ENCODE results near the gene ERGIC3. TPM values are rescaled to one million over a fixed set of nuclear protein-coding genes. Genes with fewer than 3 reads are reported as not detected.
A peak's percentile ranks its signal among the peaks of the same experiment; 100 is the strongest.

Gene ERGIC3
- total and polyA plus RNA-seq, 2 of the 13 experiments (the other 11 are each of a cell fraction or from before 2014, with no cell fraction given), result 407 to 670 TPM

DNA sequence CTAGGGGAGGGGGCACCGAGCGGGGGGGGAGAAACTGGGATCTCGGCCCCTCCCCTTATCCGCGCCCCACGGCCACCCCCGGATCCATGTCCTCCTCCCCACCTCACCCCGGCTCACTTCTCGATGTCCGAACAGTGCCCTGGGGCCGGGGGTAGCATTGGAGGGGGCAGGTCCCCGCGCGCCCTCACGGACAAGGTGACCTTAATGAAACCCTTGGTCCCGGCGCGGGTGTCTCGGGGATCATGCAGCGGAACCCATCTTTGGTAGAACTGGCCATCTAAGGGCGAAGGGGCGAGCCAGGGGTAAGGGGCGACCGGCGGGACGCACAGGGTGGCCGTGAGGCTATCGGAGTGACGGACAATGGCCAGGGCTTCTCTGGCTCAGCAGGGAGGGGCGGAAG lies 60.1 kb downstream of the ERGIC3 start (continued):
- TF ChIP-seq, protein P1, sequence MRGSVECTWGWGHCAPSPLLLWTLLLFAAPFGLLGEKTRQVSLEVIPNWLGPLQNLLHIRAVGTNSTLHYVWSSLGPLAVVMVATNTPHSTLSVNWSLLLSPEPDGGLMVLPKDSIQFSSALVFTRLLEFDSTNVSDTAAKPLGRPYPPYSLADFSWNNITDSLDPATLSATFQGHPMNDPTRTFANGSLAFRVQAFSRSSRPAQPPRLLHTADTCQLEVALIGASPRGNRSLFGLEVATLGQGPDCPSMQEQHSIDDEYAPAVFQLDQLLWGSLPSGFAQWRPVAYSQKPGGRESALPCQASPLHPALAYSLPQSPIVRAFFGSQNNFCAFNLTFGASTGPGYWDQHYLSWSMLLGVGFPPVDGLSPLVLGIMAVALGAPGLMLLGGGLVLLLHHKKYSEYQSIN (CRISPR knock-in tag; IDR thresholded peaks at IDR 0.05; ENCODE audit: borderline replicate concordance), result no peak

DNA sequence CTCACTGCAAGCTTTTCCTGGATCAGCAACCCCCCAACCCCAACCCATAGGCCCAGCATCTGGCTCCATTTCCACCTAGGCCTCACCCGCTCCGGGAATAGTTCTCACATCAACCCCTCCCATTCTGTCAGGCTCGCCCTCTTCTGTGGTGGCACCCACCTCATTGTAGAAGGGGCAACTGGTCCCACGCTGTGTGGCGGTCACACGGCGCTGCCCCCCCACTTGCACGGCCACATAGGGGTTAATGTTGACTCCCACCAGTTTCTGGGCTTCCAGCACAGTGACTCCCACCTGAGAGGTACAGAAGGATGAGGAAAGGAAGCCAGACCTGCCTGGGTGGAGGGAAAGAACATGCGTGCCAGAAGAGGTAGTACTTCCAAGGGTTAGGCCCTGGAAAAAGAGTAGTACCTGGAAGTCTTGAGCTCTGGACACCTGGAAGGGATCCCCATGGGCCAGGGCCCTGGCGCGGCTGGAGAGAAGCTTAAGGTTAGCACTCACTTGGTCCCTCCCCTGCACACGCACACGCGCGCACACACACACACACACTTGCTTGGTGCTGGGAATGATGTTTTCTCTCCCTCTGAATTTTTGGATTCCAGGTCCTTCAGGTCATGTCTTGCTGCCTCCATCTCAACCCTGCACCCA lies 61.1 kb downstream of the ERGIC3 start:
- in situ Hi-C loops (cut with HindIII; ENCODE audit: extremely low pct_ligation_motif_present, low pct_unique_long_range_greater_than_20kb), result loop anchor here (5.0 kb wide), 1 partner anchor 141 kb away; no protein-coding TSS in a partner anchor
- ATAC-seq (no peak), FAIRE-seq (no peak), DNase-seq (ENCODE audit: low spot score) (no peak)
- WGBS (ENCODE audit: low lambda C conversion rate), result 70% methylated on average over 15 of the region's 15 CpGs
- Histone ChIP-seq H4K20me1 (ENCODE audit: insufficient read depth, low read length) (no peaks in the 10 kb centered on the region), H3K9ac (ENCODE audit: insufficient read depth, low read depth, low read length) (no peak overlapping the region), H3K4me2 (ENCODE audit: low read depth, low read length) (no peak overlapping the region), H3K4me3 (replicated peaks in 1 of 3; ENCODE audit: insufficient read depth in 1 of 3, low read depth in 2 of 3, low read length in 3 of 3) (no peak overlapping the region), H2AFZ (ENCODE audit: low read length) (no peak overlapping the region), H3K4me1 (ENCODE audit: insufficient read depth, low read length) (peaks cover 29% of the 10 kb centered on the region), H3K27ac (ENCODE audit: extremely low read length, insufficient read depth, low read length) (no peak overlapping the region), H3K9me3 (ENCODE audit: low read length) (no peaks in the 10 kb centered on the region), H3K27me3 (ENCODE audit: control insufficient read depth in 1 of 2, insufficient read depth in 2 of 2, low read length in 2 of 2) (peaks cover 3 to 30% of the 10 kb centered on the region in 2 experiments; a peak in 4 of 5 replicates), H3K36me3 (replicated peaks in 1 of 2; ENCODE audit: control insufficient read depth in 1 of 2, insufficient read depth in 2 of 2, low read length in 2 of 2) (no peaks in the 10 kb centered on the region), H3K79me2 (ENCODE audit: insufficient read depth, low read length) (no peaks in the 10 kb centered on the region)
- CTCF ChIA-PET (ENCODE audit: low intra/inter-chr PET ratio, low total read pairs), result interaction anchor here (1.0 to 1.3 kb wide), 2 partner anchors 13 to 34 kb away, joined by 3 read pairs; no protein-coding TSS in a partner anchor
- 0 out of 2 replicates have a peak, but pooled peaks have one; percentile 28 for TF ChIP-seq ZNF615 (CRISPR knock-in tag; IDR thresholded peaks at IDR 0.05; ENCODE audit: borderline replicate concordance)
- TF ChIP-seq KDM2A (CRISPR knock-in tag; IDR thresholded peaks at IDR 0.05; ENCODE audit: borderline replicate concordance, low read depth), result peak; percentile 1; the same call in 1 of the 2 replicates
- TF ChIP-seq HDAC2 (CRISPR knock-in tag; IDR thresholded peaks at IDR 0.05), result no peak
- 0 out of 2 replicates have a peak, but pooled peaks have one; percentile 28 for TF ChIP-seq ZNF652 (CRISPR knock-in tag; IDR thresholded peaks at IDR 0.05; ENCODE audit: borderline replicate concordance, low read depth)
- intact Hi-C loops (cut with micrococcal nuclease; ENCODE audit: unreplicated experiment), result no loop called here
- BruUV-seq (replicated peaks), result no TSS peak
- POLR2A ChIA-PET, result interaction anchor here (3.7 kb wide), 1 partner anchor 13 kb away, joined by 17 read pairs; the partner anchor contains the start of gene SPAG4
